Measurements from ENCODE around the gene TOX3.

Gene TOX3

GRCh38 chr16:52578007-52578828 lies 31.3 kb upstream of the TOX3 start:
- Histone ChIP-seq H3K4me1 (ENCODE audit: control insufficient read depth, insufficient read depth, low read length, poor library complexity, severe bottlenecking) (no peaks in the 10 kb centered on the region), H3K4me3 (ENCODE audit: insufficient read depth, low read depth, low read length, poor library complexity, severe bottlenecking) (no peak overlapping the region), H3K36me3 (ENCODE audit: control insufficient read depth, insufficient read depth, low read length) (no peaks in the 10 kb centered on the region), H3K9me3 (ENCODE audit: control insufficient read depth, low read length) (no peaks in the 10 kb centered on the region), H3K27ac (ENCODE audit: insufficient read depth, low read length, poor library complexity, severe bottlenecking) (no peak overlapping the region), H3K27me3 (replicated peaks; ENCODE audit: control insufficient read depth, insufficient read depth, low read length, poor library complexity, severe bottlenecking) (no peaks in the 10 kb centered on the region)
- DNase-seq, result no peak

DNA sequence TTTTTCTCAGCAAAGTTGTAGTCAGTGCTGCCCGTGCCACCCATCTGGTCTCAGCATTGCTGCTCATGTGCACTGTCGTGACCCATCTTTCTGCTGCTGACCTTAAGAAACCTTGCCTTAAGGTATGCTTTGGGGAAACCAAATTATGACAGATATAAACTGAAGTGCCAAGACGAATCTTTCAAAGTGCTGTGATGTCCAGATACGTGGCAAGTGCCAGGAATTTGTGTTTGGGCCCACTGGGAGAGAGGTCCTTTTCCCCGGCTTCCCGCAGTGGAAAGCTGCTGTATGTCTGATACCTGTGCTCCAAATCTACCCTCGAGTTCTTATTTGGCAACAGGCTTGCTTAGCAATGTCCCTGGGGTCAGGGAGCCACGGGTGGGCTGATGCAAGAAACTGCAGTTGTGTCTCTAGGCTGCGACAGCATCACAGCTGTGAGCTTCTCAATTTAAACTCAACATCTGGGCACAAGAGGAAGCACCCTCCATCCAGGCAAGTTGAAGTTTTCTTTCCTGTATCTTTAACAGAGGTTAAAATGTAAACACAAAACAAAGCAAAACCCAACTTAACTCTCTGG lies 30.3 kb upstream of the TOX3 start:
- H3K27ac ChIP-seq (ENCODE audit: insufficient read depth, low read length, poor library complexity, severe bottlenecking), result no peak overlapping the region
- no peaks in the 10 kb centered on the region for H3K4me1 ChIP-seq (ENCODE audit: control insufficient read depth, insufficient read depth, low read length, poor library complexity, severe bottlenecking)
- H3K27me3 ChIP-seq (replicated peaks; ENCODE audit: control insufficient read depth, insufficient read depth, low read length, poor library complexity, severe bottlenecking), result no peaks in the 10 kb centered on the region
- H3K36me3 ChIP-seq (ENCODE audit: control insufficient read depth, insufficient read depth, low read length), result no peaks in the 10 kb centered on the region
- no peaks in the 10 kb centered on the region for H3K9me3 ChIP-seq (ENCODE audit: control insufficient read depth, low read length)
- H3K4me3 ChIP-seq (ENCODE audit: insufficient read depth, low read depth, low read length, poor library complexity, severe bottlenecking), result no peak overlapping the region
- no peak for DNase-seq

DNA sequence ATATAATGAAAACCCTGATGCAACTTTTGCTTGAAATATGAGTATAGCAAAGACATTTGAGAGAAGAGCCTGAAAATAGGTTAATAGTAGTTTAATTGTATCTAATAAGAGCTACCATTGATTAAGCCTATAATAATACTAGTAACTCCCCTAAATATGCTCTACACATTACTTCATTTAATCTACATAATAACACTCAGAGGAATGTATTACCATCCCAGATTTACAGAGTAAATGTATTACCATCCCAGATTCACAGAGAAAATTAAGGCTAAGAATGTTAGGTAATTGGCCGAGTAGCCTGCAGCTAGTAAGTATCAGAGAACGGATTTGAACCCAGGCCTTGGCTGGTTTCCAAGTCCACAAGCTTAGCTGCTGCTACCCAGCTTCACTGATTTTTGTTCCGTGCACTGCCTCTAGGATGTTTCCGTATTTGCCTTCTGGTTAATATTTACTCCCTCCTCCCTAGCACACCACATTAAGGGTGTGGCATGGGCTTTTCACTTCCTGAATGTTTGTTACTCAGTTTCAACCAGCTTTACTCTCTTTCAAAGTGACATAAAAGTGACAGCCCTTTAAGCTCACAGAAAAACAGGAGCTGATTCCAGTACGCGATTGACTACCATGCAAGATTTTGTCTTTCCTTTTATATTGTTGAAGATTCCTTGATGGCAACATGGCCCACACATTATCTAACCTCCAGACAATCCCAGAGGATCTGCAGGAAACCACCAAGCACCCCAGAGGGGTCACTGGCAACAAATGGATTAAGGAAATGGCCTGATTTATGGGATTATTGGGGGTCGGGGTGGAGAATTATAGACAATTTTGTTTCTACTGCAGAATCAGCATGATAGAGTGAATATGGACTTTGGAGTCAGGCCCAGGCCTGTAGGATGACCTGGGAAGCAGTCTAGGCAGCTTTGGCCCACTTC lies 26.7 kb upstream of the TOX3 start:
- Histone ChIP-seq H3K4me3 (ENCODE audit: insufficient read depth, low read depth, low read length, poor library complexity, severe bottlenecking) (no peak overlapping the region), H3K9me3 (ENCODE audit: control insufficient read depth, low read length) (no peaks in the 10 kb centered on the region), H3K4me1 (ENCODE audit: control insufficient read depth, insufficient read depth, low read length, poor library complexity, severe bottlenecking) (no peaks in the 10 kb centered on the region), H3K27me3 (replicated peaks; ENCODE audit: control insufficient read depth, insufficient read depth, low read length, poor library complexity, severe bottlenecking) (no peaks in the 10 kb centered on the region), H3K27ac (ENCODE audit: insufficient read depth, low read length, poor library complexity, severe bottlenecking) (no peak overlapping the region), H3K36me3 (ENCODE audit: control insufficient read depth, insufficient read depth, low read length) (no peaks in the 10 kb centered on the region)
- no peak for DNase-seq

GRCh38 chr16:52572656-52573055 lies 25.7 kb upstream of the TOX3 start:
- Histone ChIP-seq H3K4me3 (ENCODE audit: insufficient read depth, low read depth, low read length, poor library complexity, severe bottlenecking) (no peak overlapping the region), H3K27ac (ENCODE audit: insufficient read depth, low read length, poor library complexity, severe bottlenecking) (no peak overlapping the region), H3K4me1 (ENCODE audit: control insufficient read depth, insufficient read depth, low read length, poor library complexity, severe bottlenecking) (no peaks in the 10 kb centered on the region), H3K27me3 (replicated peaks; ENCODE audit: control insufficient read depth, insufficient read depth, low read length, poor library complexity, severe bottlenecking) (no peaks in the 10 kb centered on the region), H3K9me3 (ENCODE audit: control insufficient read depth, low read length) (no peaks in the 10 kb centered on the region), H3K36me3 (ENCODE audit: control insufficient read depth, insufficient read depth, low read length) (no peaks in the 10 kb centered on the region)
- DNase-seq, result no peak

- Histone ChIP-seq H3K27me3 (replicated peaks; ENCODE audit: control insufficient read depth, insufficient read depth, low read length, poor library complexity, severe bottlenecking) (no peaks in the 10 kb centered on the region), H3K4me3 (ENCODE audit: insufficient read depth, low read depth, low read length, poor library complexity, severe bottlenecking) (no peak overlapping the region), H3K9me3 (ENCODE audit: control insufficient read depth, low read length) (no peaks in the 10 kb centered on the region), H3K36me3 (ENCODE audit: control insufficient read depth, insufficient read depth, low read length) (no peaks in the 10 kb centered on the region), H3K27ac (ENCODE audit: insufficient read depth, low read length, poor library complexity, severe bottlenecking) (no peak overlapping the region), H3K4me1 (ENCODE audit: control insufficient read depth, insufficient read depth, low read length, poor library complexity, severe bottlenecking) (no peaks in the 10 kb centered on the region)
- DNase-seq, result no peak
Observed at GRCh38 chr16:52570495-52571091, 23.6 kb upstream of the TOX3 start.

GRCh38 chr16:52569701-52570100 lies 22.8 kb upstream of the TOX3 start:
- no peak for DNase-seq
- no peaks in the 10 kb centered on the region for H3K27me3 ChIP-seq (replicated peaks; ENCODE audit: control insufficient read depth, insufficient read depth, low read length, poor library complexity, severe bottlenecking)
- H3K4me1 ChIP-seq (ENCODE audit: control insufficient read depth, insufficient read depth, low read length, poor library complexity, severe bottlenecking), result no peaks in the 10 kb centered on the region
- no peaks in the 10 kb centered on the region for H3K9me3 ChIP-seq (ENCODE audit: control insufficient read depth, low read length)
- H3K4me3 ChIP-seq (ENCODE audit: insufficient read depth, low read depth, low read length, poor library complexity, severe bottlenecking), result no peak overlapping the region
- no peaks in the 10 kb centered on the region for H3K36me3 ChIP-seq (ENCODE audit: control insufficient read depth, insufficient read depth, low read length)
- no peak overlapping the region for H3K27ac ChIP-seq (ENCODE audit: insufficient read depth, low read length, poor library complexity, severe bottlenecking)

GRCh38 chr16:52568983-52569690 lies 22.2 kb upstream of the TOX3 start:
- Histone ChIP-seq H3K9me3 (ENCODE audit: control insufficient read depth, low read length) (no peaks in the 10 kb centered on the region), H3K27me3 (replicated peaks; ENCODE audit: control insufficient read depth, insufficient read depth, low read length, poor library complexity, severe bottlenecking) (no peaks in the 10 kb centered on the region), H3K36me3 (ENCODE audit: control insufficient read depth, insufficient read depth, low read length) (no peaks in the 10 kb centered on the region), H3K4me3 (ENCODE audit: insufficient read depth, low read depth, low read length, poor library complexity, severe bottlenecking) (no peak overlapping the region), H3K27ac (ENCODE audit: insufficient read depth, low read length, poor library complexity, severe bottlenecking) (no peak overlapping the region), H3K4me1 (ENCODE audit: control insufficient read depth, insufficient read depth, low read length, poor library complexity, severe bottlenecking) (no peaks in the 10 kb centered on the region)
- DNase-seq, result no peak

DNA sequence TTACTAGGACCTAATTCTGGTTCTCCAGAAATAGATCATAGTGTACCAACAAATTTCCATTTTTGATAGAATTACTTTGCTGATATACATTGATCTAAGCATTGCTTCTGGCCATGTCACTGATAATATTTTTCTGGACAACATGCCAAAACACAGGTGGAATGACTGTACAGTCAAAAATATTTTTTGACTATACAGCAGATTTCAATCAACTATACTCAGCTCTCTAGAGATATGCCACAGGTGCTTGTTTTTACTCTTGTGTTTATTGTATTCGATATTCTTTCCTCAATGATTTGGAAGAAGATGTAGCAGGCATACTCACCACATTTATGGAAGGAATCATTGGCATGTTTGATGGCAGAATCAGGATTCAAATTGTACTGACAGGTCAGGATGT lies 21.6 kb upstream of the TOX3 start:
- H3K4me3 ChIP-seq (ENCODE audit: insufficient read depth, low read depth, low read length, poor library complexity, severe bottlenecking), result no peak overlapping the region
- no peak for DNase-seq
- no peaks in the 10 kb centered on the region for H3K4me1 ChIP-seq (ENCODE audit: control insufficient read depth, insufficient read depth, low read length, poor library complexity, severe bottlenecking)
- H3K9me3 ChIP-seq (ENCODE audit: control insufficient read depth, low read length), result no peaks in the 10 kb centered on the region
- H3K27me3 ChIP-seq (replicated peaks; ENCODE audit: control insufficient read depth, insufficient read depth, low read length, poor library complexity, severe bottlenecking), result no peaks in the 10 kb centered on the region
- no peak overlapping the region for H3K27ac ChIP-seq (ENCODE audit: insufficient read depth, low read length, poor library complexity, severe bottlenecking)
- H3K36me3 ChIP-seq (ENCODE audit: control insufficient read depth, insufficient read depth, low read length), result no peaks in the 10 kb centered on the region

- Histone ChIP-seq H3K36me3 (ENCODE audit: control insufficient read depth, insufficient read depth, low read length) (no peaks in the 10 kb centered on the region), H3K4me1 (ENCODE audit: control insufficient read depth, insufficient read depth, low read length, poor library complexity, severe bottlenecking) (no peaks in the 10 kb centered on the region), H3K27me3 (replicated peaks; ENCODE audit: control insufficient read depth, insufficient read depth, low read length, poor library complexity, severe bottlenecking) (no peaks in the 10 kb centered on the region), H3K27ac (ENCODE audit: insufficient read depth, low read length, poor library complexity, severe bottlenecking) (no peak overlapping the region), H3K4me3 (ENCODE audit: insufficient read depth, low read depth, low read length, poor library complexity, severe bottlenecking) (no peak overlapping the region), H3K9me3 (ENCODE audit: control insufficient read depth, low read length) (no peaks in the 10 kb centered on the region)
- no peak for DNase-seq
Observed at GRCh38 chr16:52567193-52567592, 20.2 kb upstream of the TOX3 start.

Measured in effector memory CD4-positive, alpha-beta T cell (primary cell).